ENCODE data around the gene AQR.
"Not testable (repeated sequence)": the region's sequence is repeated elsewhere in the genome, so short reads cannot be mapped to it uniquely, and the experiment has no call there.

AQR gene

DNA sequence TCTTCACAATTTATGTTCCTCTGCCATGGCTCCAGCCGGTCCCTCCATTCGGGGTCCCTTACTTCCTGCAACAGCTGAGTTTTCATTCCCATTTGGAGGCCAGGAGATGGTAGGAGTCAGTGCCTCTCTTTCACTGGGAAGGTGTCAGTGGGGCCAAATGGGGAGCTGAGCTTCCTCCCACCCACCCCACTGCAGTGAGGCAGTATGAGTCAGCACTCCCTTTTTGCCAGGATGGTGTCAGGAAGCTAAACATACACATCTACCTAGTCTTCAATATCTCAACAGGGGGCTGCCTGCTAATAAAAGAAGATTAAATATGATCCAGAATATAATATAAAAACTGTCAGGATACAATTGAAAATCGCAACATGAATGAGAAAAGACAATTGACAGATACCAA lies 161.5 kb downstream of the AQR start:
- H3K4me3 Mint-ChIP-seq, result no peak overlapping the region
- no peak overlapping the region for H3K27ac Mint-ChIP-seq
- ATAC-seq (ENCODE audit: low read depth), result no peak
- no peaks in the 10 kb centered on the region for H3K4me1 Mint-ChIP-seq
- DNase-seq (ENCODE audit: low spot score in 2 of 2), result no peak
- peaks cover 11% of the 10 kb centered on the region for H3K27me3 Mint-ChIP-seq
- H3K9me3 Mint-ChIP-seq, result peaks cover 3% of the 10 kb centered on the region
- no peaks in the 10 kb centered on the region for H3K36me3 Mint-ChIP-seq

DNA sequence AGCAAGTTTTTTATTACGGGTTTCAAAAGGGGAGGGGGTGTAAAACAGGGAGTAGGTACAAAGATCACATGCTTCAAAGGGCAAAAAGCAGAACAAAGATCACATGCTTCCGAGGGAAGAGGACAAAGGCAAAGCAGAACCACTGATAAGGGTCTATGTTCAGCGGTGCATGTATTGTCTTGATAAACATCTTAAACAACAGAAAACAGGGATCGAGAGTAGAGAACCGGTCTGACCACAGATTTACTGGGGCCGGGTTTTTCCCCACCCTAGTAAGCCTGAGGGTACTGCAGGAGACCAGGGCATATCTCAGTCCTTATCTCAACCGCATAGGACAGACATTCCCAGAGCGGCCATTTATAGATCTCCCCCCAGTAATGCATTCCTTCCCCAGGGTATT lies 162.3 kb downstream of the AQR start:
- H3K36me3 Mint-ChIP-seq; H3K27me3 Mint-ChIP-seq; H3K27ac Mint-ChIP-seq; H3K4me3 Mint-ChIP-seq; H3K9me3 Mint-ChIP-seq; DNase-seq (ENCODE audit: low spot score in 2 of 2); ATAC-seq (ENCODE audit: low read depth); H3K4me1 Mint-ChIP-seq: not testable (repeated sequence)

DNA sequence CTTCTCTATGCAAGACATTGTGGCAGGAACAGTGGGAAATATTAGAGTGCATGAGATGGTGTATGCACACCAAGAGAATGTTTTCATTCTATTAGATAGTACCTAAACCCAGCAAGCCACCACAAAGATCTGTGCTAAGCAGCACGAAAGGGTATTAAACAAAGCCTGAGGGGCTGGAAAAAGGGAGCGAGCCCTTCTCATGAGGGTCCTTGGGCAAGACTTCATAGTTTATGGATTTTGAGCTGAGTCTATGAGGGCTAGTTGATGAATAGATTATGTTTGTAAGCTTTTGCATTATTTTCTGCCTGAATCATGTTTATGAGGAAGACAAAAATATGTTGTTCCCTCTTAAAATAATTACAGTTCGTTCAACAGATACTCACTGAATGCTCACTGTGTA lies 164.8 kb downstream of the AQR start:
- ATAC-seq (ENCODE audit: low read depth) (no peak), DNase-seq (ENCODE audit: low spot score in 2 of 2) (no peak)
- Mint-ChIP-seq H3K4me3 (no peak overlapping the region), H3K4me1 (no peaks in the 10 kb centered on the region), H3K27ac (no peak overlapping the region), H3K36me3 (no peaks in the 10 kb centered on the region), H3K9me3 (peaks cover 3% of the 10 kb centered on the region), H3K27me3 (peaks cover 8% of the 10 kb centered on the region)

DNA sequence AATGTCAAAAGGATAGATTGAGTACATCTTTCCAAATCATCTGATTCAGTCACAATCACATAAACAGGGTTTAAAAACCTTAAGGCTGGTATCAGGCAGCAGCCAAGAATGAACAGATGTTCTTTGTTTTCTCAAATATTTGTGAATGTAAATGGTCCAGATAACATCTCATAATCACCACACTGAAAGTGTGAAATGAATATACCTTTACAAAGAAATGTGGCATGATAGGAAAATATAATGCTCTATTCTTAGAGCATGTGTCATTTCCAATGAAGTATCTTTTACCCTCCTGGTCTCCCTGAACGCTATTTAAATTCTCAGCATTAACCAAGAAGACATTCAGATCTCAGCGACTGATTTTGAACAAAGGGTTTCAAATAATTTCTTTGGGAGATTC lies 165.4 kb downstream of the AQR start:
- Mint-ChIP-seq H3K27ac (no peak overlapping the region), H3K4me1 (no peaks in the 10 kb centered on the region), H3K36me3 (no peaks in the 10 kb centered on the region), H3K4me3 (no peak overlapping the region), H3K9me3 (peaks cover 3% of the 10 kb centered on the region), H3K27me3 (peaks cover 9% of the 10 kb centered on the region)
- no peak for ATAC-seq (ENCODE audit: low read depth)
- no peak for DNase-seq (ENCODE audit: low spot score in 2 of 2)

DNA sequence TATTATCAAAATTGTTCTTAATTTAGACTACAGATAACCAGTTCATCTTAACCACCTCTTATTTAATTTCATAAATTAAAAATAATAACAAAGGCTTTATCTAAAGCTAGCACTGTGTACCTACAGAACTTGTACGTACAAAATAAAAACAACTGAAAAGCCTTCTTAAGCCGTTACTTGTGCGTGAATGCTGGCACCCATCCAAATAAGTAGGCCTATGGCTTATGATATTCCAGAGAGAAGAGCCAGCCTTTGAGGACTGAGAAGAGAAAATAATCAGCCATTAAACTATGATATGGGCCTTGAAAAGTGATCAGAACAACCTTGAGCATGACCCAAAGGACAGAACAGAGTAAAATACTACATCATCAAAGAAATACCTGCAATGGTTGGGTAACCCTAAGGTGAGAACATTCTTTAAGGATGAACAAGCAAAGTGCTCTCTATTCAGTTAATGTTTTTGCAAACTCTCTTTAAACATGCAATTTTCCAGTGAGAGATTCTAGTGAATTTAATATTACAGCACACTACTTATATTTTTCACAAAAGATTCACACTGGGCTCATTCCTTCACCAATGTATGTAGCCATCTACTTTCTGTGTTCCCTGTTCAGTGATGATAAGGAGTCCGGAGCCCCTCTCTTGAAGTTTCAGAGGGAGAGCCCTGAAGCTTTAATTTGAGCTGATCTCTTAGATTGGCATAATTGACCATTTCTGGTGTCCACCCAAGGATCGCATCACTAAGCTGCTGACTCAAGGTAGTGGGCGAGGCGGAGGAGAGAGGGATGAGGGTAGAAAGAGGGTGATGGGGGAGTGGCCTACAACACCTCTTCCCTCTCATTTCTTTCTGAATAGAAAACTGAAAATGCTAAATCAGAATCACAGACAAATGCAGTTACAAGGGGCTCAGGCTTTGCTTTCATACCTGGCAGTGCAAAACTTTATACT lies 166.5 kb downstream of the AQR start:
- DNase-seq (ENCODE audit: low spot score in 2 of 2), result no peak

DNA sequence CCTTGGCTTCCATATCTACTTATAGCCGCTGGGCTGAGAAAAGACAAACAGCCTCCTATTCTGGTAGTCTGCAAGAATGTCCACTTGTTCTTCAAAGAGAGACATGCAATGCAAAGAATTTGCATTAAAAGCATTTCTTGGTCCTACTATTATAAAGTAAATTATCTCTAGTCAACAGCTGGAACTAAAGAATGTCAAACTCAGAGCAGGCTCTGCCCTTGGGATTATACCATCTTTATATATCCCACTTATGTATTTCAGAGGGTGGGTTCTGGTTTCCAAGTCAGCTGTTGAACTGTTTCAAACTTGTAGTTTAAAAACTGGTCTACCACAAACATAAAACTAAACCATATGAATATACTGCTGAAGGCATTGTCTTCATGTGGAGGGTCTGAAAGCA lies 167.2 kb downstream of the AQR start:
- peaks cover 9% of the 10 kb centered on the region for H3K27me3 Mint-ChIP-seq
- ATAC-seq (ENCODE audit: low read depth), result no peak
- peaks cover 3% of the 10 kb centered on the region for H3K9me3 Mint-ChIP-seq
- H3K4me1 Mint-ChIP-seq, result no peaks in the 10 kb centered on the region
- no peak overlapping the region for H3K27ac Mint-ChIP-seq
- DNase-seq (ENCODE audit: low spot score in 2 of 2), result no peak
- no peak overlapping the region for H3K4me3 Mint-ChIP-seq
- no peaks in the 10 kb centered on the region for H3K36me3 Mint-ChIP-seq

More for the DNA sequence above, 166.5 kb downstream of the AQR start:
- no peak overlapping the region for H3K27ac Mint-ChIP-seq
- no peaks in the 10 kb centered on the region for H3K4me1 Mint-ChIP-seq
- H3K36me3 Mint-ChIP-seq, result no peaks in the 10 kb centered on the region
- H3K27me3 Mint-ChIP-seq, result peaks cover 7% of the 10 kb centered on the region
- peaks cover 3% of the 10 kb centered on the region for H3K9me3 Mint-ChIP-seq
- no peak for ATAC-seq (ENCODE audit: low read depth)
- H3K4me3 Mint-ChIP-seq, result no peak overlapping the region

Data from memory B cell (primary cell).